GM18520 (cell line): ENCODE results near the gene WSCD2.
"Not testable (repeated sequence)": the region's sequence is repeated elsewhere in the genome, so short reads cannot be mapped to it uniquely, and the experiment has no call there.

Experiments
- ATAC-seq: cut with Tn5 transposase; IDR thresholded peaks from one replicate; pipeline ENCODE4 v1.9.1; 2021; ENCODE audit not compliant: unreplicated experiment

WSCD2 gene

DNA sequence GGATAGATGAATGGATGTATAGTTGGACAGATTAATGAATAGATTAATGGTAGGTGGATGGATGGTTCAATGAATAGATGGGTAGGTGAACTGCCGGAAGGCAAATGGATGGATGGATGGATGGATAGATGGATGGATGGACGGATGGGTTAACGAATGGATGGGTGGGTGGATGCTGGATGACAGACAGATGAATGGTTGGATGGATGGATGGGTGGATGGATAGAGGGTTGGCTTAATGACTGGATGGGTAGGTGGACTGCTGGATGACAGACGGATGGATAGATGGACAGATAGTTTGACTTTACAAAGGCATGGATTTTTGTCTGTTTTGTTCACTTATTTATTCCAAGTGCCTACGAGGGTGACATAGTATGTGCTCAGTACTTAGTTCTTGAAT, 64.4 kb downstream of the WSCD2 start:
- ATAC-seq, result no peak

DNA sequence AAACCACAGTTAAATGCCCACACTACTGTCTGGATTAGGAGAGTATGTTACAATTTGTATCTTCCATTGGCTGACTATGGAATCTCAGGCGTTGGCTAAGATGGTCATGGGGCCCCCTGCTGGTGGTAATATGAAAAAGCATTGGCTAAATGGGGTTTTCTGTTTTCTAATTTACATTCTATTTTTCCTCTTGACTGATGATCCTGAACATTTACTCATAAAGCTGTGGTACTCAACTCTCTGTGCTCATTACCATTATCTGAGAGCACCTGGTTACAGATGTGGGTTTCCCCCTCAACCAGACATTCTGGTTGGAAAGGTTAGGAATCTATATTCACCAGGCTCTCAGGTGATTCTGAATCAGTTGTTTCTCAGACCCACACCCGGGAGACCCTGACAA, 64.8 kb downstream of the WSCD2 start:
- no peak for ATAC-seq

DNA sequence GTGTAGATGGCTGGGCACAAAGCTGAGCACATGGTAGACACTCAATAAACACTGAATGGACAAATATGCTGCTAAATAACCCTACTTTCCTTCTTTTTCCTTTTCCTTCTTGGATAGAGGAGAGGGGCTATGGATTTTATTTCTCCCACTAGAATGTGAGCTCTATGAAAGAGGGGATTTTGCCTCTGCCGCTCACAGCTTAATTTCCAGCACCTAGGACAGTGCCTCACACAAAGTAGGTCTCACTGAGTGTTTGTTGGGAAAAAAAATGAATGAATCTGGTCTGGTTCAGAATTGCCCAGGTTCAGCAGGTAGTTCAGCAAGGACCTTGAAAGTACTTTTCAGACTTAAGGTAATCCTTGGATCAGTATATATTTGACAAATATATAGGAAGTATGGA, 65.5 kb downstream of the WSCD2 start:
- ATAC-seq, result no peak

DNA sequence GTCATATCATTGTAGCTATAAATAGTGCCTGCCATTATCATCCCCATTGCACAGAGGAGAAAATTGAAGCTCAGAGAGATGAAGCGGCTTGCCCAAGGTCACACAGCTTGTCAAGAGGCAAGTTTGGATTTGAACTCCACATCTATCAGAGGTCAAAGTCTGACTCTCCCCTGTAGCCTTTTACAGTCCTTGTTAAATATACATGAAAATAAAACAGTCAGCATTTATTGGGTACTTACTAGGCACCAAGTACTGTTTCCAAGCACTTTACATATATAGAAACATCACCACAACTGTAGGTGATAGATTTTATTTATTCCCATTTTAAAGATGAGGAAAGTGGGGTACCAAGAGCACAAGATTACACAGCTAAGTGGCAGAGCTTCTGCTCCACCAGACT, 67.2 kb downstream of the WSCD2 start:
- ATAC-seq, result no peak

DNA sequence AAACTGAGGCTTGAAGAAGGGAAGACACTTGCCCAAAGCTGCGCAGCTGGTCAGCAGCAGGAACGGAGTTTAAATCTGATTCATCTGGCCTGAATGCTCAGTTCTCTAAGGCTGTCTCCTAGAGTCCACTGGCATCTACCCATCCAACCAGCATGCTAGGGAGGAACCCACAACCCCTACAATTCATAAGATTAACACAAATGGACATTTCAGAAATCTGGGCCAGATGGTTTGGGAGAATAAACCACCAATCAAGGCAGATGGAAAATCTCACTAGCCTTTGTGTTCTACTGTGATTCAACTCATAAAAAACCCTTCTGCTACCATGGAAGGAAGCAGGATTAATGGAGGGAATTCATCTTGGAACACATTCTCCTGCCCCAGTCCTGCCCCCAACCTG, 67.8 kb downstream of the WSCD2 start:
- ATAC-seq, result no peak

DNA sequence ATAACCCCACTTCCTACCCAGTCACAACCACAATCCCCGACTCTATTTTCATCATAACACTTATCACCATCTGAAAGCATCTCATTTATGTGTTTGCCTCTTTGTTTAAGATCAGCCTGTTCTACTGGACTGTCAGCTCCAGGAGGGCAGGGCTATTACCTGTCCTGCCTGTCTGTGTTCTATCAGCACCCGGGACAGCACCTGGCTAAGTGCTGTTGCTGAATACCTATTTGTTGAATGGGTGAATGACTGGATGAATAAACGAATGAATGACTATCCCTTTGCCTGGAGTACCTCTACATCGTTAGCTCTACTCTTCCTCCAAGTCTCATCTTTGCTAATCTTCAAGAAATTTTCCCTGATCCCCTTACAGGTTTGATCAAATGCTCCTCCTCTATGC, 69.0 kb downstream of the WSCD2 start:
- no peak for ATAC-seq

DNA sequence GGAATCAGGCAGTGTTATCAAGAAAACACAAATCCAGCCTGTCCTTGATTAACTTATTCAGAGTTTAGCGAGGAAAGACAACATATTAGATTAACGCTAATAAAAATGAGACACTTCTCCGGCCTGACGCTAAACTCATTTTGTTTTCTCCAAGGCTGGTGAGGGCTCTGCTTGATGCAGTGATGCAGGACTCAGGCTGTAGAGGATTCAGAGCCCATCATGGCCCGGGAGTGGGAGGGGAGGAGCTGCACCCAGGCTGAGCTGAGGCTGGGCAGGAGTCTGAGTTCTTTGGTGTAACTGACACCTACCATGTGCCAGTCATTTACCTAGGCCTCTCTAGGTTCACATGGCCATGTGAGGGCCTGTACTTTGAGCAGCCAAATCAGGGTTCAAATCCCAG, 70.0 kb downstream of the WSCD2 start:
- no peak for ATAC-seq

DNA sequence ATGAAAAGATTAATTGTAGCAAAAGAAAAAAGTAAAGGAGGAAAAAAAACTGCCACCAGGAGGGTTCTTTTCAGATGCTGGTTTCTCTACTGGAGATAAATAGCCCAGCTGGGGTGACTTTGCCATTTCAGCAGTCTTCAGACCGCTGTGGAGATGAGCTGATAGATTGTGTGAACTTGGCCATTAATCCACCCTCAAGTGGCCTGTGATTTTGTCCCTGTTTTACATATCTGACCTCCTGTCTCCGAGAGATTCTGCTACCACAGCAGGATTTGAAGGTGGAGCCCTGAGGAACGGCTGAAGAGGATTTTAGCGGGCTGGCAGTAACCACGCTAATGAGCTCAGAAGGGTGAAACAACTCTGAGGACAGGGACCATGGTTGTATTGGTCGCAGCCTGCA, 72.7 kb downstream of the WSCD2 start:
- ATAC-seq, result no peak

DNA sequence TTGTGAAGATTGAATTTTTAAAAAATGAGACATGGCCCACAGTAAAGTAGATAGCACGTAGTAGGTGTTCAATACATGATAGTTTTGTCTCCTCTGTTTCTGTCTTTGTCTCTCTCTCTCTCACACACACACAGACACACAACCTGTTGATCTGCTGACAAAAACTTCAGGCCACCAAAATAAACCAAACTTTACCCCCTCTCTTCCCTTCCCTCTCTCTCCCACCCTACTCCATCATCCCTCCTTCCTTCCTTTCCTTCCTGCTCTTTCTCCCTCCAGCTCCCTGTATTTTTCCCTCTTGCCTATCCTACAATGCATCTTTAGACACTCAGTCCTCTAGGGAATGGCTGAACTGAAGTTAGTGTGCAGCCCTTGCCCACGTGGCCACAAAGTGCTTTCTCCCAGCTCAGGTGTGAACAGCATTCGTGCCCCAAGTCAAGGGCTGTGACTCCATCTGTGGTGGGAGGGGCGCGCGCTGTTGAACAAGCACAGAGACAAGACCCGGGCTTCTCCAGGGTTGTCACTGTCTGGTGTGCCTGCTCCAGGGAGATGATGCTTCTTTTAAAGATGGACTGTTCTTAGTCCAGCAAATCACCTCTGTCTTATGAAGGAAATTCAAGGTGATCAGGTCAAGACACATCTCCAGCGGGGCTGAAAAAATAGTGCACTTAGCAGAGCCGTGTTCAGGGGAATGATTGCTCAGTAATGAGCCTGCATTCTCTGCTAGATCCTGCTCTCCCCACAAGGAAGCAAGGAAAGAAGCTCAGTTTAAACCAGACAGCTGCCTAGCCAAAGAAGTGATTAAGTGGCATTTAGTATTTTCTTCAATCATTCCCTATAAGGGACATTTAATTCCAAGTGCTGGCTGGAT, 75.3 kb downstream of the WSCD2 start:
- no peak for ATAC-seq

DNA sequence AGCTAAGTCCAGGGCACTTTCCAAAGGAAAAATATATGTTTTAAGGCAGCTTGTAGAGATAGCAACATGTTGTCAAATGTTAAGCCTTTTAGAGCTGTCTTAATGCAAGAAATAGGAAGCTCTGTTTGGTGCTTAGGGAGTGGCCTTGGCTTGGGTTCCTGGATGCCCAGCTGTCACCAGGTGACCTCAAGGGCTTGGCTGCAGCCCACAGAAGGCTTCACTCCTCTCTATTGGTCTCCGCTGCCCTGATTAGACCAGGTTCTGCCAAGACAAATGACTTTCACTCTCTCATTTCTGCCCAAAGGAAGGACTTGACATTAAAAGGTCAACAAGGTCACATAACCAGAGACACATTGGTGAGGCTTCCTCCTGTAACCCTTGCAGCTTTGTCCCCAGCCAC, 76.8 kb downstream of the WSCD2 start:
- no peak for ATAC-seq

DNA sequence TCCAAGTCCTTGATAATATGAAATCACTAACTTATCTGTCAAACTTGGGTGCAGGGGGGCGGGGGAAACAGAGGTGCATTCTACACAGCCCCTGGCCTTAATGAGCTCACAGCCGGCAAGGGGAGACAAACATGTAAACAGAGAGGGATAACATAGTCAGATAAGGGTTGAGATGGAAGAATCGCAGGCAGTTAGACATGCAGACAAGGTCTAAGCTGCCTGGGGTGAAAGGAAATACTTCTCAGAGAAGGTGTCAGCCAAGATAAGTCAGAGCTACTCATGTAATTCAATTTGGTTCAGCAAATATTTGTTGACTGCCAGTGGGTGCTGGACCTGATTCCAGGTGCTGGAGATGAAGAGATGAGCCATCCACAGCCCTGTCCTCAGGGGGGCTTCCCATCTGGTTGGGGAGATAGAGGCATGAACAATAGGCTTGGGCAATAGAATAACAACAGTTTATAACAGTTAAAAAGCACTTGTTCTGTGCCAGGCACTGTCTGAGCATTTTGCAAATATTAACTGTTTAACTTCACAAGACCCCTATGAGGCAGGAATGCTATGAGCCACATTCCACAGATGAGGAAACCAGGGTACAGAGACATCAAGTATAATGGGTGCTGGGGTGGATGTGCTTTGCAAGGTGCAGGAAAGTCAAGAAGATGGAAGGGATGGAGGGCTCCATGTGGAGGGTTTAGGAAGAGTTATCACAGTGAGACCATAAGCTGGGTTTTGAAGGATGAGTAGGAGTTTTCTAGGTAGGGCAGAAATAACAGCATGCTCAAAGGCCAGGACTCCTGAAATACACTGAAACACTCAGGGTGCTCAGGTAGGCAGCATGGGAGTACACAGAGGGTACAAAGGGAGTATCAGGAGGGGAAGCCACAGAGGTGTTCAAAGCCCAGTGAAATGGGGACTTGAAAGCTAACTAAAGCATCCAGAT, 79.0 kb downstream of the WSCD2 start:
- ATAC-seq, result no peak

DNA sequence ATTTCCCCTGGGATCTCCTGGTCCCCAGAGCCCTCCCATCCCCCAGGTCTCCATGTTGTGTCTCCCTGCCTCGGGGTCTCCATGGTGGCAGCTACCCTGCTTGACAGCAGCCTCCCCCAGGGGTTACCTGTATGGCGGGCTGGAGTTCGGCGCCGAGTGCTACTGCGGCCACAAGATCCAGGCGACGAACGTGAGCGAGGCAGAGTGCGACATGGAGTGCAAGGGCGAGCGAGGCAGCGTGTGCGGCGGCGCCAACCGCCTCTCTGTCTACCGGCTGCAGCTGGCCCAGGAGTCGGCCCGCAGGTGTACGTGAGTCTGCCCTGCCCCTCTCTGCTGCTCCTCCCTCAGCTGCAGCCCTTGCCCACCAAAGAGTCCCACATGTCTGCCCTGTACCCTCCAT, 80.9 kb downstream of the WSCD2 start:
- no peak for ATAC-seq

DNA sequence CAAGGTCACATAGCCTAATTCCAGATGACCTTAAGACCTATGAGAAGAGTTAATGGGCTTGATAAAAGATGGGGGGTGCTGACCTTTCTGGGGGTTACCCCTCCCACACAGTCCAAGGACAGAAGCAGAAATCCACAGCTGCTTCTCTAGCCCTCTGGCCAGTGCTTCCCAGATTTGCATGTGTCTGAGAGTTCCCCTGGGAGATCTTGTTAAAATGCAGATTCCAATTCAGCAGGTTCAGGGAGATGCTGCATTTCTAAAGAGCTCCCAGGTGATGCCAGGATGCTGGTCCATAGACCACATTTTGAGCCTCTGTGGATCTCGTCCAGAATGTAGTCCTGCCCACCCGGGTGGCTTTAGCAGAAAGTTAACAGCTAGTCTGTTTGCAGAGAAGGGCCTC, 82.1 kb downstream of the WSCD2 start:
- ATAC-seq, result no peak

DNA sequence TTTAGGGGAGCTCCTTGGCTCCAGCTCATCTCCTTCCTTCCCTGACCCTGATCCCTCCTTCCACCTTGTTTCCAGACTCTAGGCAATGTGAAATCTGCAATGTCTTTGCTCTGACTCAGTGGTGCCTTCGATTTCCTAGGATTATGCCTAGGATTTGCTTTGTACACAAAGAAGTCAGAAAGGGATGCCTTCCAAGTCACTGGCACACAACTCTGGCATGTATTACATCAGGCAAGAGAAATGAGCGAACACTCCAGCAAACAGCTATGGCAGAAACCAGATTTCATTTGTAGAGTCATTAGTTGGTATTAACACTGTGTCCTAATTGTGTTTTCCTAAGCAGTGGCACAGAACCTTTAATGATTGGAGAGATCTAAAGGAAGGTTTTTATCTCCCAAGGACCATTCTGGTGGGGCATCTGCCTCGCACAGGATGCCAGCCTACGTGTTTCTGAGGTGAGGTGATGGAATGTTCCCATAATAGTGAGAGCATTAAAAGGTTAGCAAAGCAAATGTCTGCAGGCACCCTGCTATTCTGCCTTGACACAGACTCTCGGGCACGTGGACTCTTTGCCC, 84.9 kb downstream of the WSCD2 start:
- no peak for ATAC-seq

DNA sequence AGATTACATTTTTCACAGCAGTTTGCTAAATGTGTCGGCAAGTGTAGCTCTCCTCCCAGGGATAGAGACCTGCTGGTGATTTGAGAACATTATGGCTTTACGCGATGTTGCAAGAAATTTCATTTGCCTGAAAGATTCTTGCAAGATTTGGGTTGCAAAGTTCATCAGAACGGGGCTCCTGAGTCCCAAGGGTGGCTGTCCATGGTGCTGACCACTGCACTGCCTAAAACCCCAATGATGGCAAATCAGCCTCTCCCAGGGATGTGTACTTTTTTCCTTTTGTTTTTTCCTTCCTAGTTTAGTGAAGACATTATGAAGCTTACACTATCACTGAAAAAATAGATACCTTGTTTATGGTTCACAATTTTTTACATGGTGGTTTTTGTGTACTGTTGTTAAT, 85.4 kb downstream of the WSCD2 start:
- ATAC-seq, result no peak

DNA sequence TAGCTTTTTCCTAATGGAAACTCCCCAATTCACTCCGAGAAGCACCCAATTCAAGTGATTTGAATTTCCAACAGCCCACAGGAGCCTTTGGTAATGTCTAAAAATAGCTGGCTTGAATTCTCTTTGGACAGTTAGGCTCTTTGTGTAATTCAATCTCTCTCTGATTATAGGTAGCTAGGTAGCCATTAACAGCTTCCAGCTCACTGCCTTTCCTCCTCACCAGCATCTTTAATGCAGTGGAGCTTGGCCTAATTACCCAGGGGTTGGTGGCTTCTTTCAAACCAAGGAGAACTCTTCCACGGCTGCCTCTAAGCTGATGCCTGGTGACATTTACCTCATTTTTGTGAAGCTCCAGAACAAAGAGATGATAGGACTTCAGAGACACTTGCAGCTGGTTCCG, 86.4 kb downstream of the WSCD2 start:
- ATAC-seq, result no peak

DNA sequence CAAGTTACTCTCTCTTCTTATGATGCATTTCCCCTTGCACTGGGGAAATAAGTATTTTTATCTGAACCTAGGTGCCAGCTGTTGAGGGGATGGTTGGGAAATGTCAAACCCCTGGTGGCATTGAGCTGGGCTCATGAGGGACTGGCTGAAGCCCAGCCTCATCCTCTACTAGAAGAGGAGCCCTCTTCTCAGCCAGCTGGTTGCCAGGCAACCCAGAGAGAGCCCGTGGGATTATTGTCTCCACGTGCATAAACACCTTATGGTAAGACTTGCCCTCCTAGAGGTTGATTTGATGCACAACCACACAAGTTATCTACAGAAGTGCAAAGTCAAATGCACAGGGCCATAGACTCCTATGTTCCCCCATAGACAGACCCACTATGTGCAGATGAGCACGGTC, 89.8 kb downstream of the WSCD2 start:
- no peak for ATAC-seq

DNA sequence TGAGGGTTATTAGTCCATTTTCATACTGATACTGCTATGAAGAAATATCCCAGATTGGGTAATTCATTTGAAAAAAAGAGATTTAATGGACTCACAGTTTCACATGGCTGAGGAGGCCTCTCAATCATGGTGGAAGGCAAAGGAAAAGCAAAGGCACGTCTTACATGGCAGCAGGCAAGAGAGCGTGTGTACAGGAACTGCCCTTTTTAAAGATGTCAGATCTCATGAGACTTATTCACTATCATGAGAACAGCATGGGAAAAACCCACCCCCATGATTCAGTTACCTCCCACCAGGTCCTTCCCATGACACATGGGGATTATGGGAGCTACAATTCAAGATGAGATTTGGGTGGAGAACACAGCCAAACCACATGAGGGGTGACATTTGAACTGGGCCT, 96.0 kb downstream of the WSCD2 start:
- ATAC-seq, result not testable (repeated sequence)

DNA sequence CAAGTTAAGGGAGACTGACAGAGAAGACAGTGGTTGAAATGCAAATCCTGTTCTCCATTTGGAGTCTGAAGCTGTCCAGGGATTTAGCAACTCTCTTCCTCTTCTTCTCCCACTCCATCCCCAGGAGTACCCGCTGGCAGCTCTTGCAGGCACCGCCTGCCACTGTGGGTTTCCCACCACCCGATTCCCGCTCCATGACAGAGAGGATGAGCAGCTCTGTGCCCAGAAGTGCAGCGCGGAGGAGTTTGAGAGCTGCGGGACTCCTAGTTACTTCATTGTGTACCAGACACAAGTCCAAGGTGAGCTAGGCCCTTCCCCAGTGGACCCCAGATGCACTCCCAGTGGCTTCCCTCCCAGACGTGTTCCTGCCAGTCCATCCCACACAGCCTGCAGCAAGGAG, 97.8 kb downstream of the WSCD2 start:
- no peak for ATAC-seq

DNA sequence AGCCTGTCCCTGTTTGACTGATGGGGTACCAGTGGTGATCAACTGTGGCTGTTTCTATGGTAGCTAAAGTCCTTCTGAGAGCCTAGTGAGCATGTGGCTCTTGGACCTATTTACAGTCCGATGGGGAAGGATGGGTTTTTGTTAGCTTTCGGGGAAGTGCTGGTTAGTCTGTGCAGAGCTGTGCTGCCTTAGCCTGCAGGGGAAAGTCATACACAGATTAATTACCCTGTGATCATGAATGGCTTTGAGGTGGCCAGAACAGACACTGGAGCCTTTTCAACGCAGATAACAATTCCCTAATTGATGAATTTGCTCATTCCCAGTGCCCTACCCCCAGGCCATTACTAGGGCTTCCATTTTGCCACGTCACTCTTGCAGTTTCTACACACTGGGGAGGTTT, 99.7 kb downstream of the WSCD2 start:
- no peak for ATAC-seq

DNA sequence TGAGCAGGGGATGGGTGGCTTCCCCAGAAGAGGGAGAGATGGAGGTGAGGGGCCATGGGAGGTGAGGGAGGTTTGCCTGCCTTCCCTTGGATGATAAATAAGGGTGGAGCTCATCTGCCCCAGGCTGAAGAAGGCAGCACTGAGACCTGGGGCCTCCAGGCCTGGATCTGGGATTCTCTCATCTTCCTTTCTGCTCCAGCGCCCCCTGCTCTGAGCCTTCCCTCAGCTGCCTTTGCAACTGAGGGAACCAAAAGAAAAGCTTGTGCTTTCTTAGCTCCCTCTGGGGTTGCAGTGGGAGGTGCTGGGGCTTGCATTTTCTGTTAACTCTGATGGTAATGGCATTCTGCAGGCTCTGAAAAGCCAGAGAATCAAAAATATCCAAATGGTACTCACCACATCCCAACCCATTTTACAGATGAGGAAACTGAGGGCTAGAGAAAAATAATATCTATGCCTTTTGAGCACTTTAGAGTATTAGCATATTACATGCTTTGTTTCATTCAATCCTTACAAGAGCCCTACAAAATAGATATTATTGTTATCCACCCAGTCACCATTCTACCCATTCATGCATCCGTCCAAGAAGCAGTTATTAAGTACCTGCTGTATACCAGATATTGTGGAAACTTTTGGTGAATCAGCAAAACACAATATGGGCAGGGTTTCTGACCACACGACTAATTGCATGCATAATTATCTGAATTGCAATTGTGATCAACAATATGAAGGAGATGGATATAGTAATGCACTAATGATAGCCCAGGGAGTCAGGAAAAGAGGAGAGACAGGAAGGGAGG, 102.2 kb downstream of the WSCD2 start:
- no peak for ATAC-seq
